HG03066 (cell line): Measurements from ENCODE around the gene MAN2B2.
"Not testable (repeated sequence)": the region's sequence is repeated elsewhere in the genome, so short reads cannot be mapped to it uniquely, and the experiment has no call there.

Experiments used
- ATAC-seq: cut with Tn5 transposase; IDR thresholded peaks from one replicate; pipeline ENCODE4 v1.9.1; 2021; ENCODE audit warnings: low read depth; ENCODE audit not compliant: unreplicated experiment

MAN2B2 gene

GRCh38 chr4:6639137-6639680 lies 64.2 kb downstream of the MAN2B2 start:
- no peak for ATAC-seq

- ATAC-seq, result peak; percentile 77
Measured at GRCh38 chr4:6640292-6641163, 65.5 kb downstream of the MAN2B2 start, which contains the start of gene MRFAP1. Gene MRFAP1 (plus strand): TSS chr4:6640685. CDS start chr4:6640863, 178 bp downstream.

DNA sequence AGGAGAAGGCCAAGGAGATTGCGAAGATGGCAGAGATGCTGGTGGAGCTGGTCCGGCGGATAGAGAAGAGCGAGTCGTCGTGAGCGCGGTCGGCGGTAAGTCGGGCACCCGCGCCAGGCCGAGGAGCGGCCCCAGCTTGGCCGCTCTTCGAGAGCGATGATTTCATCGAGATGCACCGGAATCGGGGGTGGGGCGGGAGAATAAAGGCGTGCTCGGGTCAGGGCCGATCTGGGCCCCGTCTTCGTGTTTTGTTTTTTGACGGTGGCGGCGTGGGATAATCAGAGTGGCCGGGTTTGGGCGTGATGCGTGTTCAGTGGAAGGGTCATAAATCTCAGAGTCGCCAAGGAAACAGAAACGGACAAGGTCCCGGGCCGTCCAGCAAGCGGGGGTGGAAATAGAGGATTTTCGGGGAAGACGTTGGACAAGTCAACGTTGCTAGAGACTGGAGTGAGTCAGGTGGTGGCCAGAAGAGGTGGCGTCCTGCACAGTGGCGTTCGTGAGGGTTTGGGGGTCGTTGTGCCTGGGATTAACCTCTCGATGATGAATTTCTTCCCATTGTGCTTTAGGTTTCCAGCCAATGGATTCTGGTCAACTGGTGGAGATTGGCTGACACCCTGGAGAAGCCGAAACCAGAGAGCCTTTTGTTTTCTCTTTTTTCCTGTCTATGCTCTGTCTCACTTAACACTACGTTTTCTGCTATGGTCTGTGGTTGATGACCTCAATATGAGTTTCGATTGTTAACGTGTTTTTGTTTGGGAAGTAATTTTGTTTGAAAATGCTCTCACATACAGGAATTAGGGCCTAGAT lies 66.4 kb downstream of the MAN2B2 start:
- ATAC-seq, result no peak

GRCh38 chr4:6641971-6642320 lies 67.0 kb downstream of the MAN2B2 start:
- no peak for ATAC-seq

GRCh38 chr4:6643141-6643847 lies 68.3 kb downstream of the MAN2B2 start:
- no peak for ATAC-seq

DNA sequence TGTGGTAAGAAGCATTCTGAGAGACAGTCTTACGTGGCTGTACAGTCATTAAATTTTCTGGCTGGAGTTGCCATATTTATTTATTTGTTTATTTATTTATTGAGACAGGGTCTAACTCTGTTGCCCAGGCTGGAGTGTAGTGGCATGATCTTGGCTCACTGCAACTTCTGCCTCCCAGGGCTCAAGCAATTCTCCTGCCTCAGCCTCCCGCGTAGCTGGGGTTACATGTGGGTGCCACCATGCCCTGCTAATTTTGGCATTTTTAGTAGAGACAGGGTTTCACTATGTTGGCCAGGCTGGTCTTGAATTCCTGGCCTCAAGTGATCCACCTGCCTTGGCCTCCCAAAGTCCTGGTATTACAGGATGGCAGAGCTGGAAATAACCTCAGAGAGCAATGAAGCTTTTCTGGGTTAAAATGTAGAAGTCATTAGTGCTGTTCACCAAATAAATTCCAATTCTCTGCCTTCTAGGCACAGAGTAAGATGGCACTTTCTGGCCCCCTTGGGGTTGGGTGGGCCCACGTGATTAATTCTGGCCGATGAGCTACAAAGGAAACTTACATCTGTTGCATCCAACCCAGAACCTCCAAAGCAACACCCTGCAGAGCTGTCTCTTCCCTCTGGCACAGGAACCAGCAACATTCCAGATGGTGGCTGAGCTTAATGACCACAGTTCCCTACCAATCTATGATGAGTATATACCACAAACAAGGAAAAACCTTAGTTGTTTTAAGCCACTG lies 70.0 kb downstream of the MAN2B2 start:
- no peak for ATAC-seq

- no peak for ATAC-seq
Measured at GRCh38 chr4:6647169-6647568, 72.2 kb downstream of the MAN2B2 start.

DNA sequence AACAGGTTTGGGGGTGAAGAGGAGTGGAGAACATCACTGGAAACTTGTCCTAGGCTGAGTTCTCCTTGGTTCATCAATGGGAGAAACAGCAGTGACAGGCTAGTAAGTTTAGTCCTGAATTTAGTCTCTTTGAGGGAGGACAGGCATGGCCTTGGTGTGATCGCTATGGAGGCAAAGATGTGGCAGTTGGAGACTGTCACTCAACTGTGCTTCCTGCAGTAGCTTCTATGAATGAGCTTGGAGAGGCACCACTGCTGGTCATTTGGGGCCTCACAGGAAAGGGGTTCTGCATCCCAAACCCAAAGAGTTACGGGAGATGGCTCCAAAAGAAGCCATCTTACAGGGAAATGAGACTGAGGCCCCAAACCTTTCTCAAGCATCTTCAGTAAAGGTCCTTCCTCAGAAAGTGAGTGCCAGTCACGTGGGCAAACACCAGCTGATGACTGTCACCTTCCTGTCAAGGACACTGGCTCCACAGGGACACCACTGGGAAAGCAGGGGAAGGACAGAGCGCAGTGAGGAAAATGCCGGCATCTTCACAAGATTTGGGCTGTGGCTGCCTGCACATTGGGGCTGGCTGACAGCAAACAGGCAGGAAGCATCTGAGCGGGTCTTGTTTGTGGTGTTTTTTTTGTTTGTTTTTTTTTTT lies 72.7 kb downstream of the MAN2B2 start:
- no peak for ATAC-seq

GRCh38 chr4:6649216-6649615 lies 74.2 kb downstream of the MAN2B2 start:
- no peak for ATAC-seq

DNA sequence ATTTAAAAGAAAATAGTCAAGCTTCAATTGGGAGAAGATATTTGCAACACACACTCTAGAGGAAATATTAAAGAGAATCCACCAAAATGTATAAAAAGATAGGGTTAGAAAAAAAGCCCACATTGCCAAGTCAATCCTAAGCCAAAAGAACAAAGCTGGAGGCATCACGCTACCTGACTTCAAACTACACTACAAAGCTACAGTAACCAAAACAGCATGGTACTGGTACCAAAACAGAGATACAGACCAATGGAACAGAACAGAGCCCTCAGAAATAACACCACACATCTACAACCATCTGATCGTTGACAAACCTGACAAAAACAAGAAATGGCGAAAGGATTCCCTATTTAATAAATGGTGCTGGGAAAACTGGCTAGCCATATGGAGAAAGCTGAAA lies 79.2 kb downstream of the MAN2B2 start:
- not testable (repeated sequence) for ATAC-seq

DNA sequence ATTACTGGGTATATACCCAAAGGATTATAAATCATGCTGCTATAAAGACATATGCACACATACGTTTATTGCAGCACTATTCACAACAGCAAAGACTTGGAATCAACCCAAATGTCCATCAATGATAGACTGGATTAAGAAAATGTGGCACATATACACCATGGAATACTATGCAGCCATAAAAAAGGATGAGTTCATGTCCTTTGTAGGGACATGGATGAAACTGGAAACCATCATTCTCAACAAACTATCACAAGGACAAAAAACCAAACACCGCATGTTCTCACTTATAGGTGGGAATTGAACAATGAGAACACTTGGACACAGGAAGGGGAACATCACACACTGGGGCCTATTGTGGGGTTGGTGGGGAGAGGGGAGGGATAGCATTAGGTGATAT lies 80.3 kb downstream of the MAN2B2 start:
- ATAC-seq, result not testable (repeated sequence)

DNA sequence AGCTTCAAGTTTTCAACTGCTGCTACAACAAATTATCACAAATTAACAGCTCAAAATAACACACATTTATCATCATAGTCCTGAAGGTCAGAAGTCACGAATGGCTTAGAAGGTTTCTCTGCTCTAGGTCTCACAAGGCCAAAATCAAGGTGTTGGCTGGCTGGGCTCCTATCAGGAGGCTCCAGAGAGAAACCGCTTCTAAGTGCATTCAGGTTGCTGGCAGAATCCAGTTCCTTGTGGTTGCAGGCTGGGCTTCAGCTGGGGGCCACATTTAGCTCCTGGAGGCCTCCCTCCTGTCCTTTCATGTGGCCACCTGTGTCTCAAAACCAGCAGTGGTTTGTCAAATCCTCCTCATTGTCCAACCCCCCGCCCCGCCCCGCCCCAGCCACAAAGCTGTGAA lies 80.9 kb downstream of the MAN2B2 start:
- no peak for ATAC-seq

GRCh38 chr4:6657242-6658208 lies 82.5 kb downstream of the MAN2B2 start:
- no peak for ATAC-seq

DNA sequence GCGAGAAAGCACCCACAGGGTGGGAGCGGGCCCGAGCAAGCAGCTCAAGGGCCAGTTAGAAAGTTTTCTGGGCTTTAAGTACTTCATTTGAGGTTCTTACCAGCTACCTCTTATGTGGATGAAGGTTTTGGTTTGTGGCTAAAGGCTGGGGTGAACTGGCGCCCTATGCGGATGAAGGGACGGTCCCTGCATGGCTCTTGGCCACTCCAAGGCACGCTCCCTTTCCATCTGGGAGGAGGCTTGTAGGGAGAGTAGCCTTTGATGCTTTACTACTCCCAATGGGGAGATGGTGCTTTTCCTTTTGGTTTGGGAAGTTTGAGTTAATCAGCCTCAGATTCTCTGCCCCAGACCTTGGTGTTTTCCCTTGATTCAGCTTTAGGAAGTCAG lies 83.2 kb downstream of the MAN2B2 start:
- no peak for ATAC-seq

GRCh38 chr4:6658597-6659075 lies 83.6 kb downstream of the MAN2B2 start:
- ATAC-seq, result no peak

DNA sequence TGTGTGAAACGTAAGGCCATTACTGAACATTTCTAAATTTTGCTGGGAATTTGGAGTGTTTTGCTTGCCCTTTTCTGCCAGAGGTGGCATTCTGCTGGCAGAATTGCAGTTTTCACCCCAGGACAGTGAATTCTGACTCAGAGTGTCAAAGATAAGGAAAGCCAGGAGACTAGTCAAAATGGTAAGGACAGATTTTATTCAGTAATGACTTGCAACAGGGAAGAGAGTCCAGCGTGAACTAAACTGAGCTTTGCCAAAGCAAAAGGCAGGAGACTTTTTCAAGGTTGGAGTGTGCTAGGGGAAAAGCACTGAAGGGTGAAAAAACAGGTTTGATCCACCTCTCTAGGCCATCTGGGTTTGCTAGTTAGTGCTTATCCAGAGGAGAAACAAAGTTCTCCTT lies 84.9 kb downstream of the MAN2B2 start:
- ATAC-seq, result no peak

- ATAC-seq, result no peak
Measured at GRCh38 chr4:6660430-6660829, 85.4 kb downstream of the MAN2B2 start.

- no peak for ATAC-seq
Measured at GRCh38 chr4:6662591-6662990, 87.6 kb downstream of the MAN2B2 start.
